ENCODE results near the gene SLC35G4.
"Not testable (repeated sequence)": the region's sequence is repeated elsewhere in the genome, so short reads cannot be mapped to it uniquely, and the experiment has no call there.

The SLC35G4 gene

DNA sequence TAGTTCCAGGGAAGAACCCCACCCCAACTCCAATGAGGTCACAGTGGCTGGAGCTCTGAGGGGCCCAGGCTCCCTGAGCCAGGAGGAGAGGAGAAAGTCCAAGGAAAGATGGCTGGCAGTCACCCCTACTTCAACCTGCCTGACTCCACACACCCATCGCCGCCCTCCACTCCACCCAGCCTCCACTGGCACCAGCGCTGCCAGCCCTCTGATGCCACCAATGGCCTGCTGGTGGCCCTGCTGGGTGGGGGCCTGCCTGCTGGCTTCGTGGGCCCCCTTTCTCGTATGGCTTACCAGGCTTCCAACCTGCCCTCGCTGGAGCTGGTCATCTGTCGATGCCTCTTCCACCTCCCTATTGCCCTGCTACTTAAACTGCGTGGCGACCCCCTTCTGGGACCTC is at the start of gene SLC35G4:
Gene SLC35G4 (plus strand): TSS at position 109 of the 400 bp plus-strand sequence. CDS start 0 bp downstream, at position 109.
- not testable (repeated sequence) for DNase-seq

DNA sequence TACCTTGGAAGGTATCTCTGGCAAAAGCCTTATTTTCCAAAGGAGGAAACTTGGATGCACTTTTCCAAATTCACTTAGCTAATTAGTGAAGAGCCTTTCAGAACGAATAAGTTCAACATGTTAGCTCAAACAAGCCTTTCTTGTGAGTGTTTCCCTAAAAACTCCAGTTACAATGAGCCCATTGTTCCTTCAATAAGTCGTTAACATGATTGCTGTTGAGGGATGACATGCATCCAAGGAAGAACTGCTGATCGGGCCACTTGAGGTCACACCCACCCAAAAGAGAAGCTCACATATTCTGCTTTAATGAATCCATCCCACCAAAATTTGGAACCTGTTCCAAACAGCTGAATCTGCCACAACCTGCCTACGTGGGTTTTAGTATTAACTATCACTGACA is 48.1 kb upstream of the SLC35G4 start:
- DNase-seq, result no peak

DNA sequence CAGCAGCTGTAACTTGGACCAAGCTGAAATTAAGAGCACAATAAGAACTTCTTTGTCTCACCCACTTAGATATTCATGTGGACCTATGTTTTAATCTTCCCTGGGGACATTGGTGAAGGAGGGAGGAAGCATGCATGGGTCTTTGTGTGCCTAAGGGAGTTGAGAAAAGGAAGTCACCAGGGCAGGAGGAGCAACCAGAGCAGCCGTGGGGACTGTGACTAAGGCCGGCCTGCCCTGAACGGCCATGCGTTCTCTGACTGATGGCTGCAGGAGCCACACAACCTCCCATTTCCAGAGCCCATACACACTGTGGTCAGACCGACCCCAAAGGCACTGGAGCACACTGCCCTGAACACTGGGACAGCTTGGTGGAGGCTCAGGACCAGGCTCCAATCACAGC is 43.7 kb upstream of the SLC35G4 start:
- no peak for DNase-seq

DNA sequence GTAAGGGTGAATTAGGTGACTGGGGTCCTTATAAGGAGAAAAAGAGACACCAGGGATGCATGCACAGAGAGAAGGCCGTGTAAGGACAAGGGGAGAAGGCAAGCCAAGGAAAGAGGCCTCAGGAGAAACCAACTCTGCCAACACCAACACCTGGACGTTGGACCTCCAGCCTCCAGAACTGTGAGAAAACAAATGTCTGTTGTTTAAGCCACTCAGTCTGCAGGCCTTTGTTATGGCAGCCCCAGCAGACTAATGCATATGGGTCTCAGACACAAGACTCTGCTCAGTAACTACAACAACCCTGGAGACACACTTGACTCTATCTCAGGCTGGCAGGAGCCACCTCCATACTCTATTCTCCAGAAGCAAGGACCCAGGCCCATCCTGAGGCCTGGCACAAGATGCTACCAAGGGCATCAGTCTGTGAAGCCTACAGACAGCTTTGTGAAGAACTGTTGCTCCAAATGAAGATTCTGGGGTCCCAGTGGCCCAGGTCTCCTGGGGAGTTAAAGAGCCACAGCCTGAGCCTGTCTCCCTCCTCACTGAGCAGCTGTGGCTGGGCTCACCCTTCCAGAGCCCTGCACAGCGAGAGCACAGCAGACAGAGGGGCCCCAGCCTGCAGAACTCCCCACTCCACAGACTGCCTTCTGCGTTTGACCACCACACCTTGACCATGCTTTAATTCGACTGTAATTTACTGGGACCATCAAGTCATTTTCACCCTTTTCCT is 43.0 kb upstream of the SLC35G4 start:
- DNase-seq, result no peak

DNA sequence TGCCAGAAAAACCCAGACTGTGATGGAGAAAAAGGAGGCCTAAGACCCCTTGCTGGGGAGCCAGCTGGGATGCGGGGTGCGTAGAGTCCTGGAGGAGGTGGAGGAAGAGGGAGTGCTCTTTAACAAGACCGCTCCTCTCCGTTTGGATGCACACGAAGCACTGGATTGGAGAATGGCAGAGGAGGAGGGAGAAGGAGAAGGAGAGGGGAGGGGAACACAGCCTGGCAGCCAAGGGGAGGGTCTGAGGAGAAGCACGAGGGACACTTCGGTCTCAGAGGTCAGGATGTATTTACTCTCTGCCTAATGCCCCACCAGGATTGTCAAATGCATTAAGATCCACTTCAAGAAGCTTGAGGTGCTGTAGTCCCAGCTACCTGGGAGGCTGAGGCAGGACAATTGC is 42.0 kb upstream of the SLC35G4 start:
- DNase-seq, result no peak

DNA sequence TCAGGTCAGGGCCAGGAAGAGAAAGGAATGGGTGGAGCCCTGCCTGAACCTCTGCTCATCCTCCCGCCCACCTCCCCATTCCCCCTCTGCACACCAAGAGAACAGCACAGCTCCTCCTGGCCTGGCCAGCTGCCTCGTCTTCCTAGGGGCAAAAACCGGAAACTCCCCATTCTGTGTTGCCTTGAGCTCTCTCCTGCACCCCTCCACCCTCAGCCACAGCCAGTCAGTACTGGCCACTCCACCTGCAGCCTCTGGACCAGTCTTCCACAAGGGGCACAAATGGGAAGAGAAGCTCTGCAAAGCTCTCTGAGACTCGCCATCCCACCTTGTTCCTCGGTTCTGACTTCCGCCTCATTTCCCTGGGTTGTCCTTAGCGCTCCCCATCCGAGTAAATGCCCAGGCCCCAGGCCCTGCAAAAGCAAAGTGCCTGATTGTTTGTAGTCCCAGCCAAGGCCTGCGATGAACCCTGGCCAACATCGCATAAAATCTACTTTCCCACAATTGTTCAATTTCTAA is 39.3 kb upstream of the SLC35G4 start:
- DNase-seq, result no peak

DNA sequence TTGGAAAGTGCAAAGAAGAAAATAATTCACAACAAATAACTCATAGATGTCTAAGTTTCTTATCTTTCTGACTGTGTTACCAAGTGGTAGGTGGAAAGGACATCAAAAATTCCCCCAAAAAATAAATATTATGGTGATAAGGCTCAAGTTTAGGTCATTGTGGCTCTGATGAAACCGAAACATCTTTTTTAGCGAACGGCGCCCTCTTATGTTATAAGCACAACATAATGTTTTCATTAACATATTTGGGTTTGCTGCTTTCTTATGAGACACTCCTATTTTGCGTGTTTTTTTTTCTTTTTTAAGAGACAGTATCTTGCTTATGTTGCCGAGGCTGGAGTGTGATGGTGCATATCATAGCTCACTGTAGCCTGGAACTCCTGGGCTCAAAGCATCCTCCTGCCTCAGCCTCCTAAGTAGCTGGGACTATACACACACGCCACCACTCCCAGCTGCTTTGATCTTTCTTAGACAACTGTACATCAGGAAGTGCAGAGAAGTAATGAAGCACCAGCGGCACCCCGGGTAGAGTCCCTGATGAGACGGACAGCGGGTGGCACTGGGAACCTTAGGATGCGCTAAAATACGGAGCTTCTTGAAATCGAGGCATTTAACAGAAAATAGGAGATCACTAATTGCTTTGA is 38.5 kb upstream of the SLC35G4 start:
- no peak for DNase-seq

DNA sequence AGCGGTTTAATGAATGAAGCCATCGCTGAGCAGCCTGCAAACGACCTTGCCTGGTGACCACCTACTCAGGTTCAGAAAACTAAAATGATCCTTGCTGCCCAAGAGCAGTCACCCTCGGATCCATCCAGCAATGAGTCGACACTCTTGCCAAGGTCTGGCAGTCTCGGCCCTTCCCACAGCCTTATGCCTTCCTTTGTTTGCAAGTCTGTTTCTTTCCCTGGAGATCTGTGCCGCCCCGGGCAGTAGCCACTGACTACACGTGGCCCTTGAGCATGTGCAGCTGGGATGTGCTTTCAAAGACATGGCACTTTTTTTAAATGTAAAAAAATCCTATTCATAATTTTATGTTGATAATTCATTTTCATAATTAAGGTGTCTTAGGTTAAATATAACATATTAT is 37.2 kb upstream of the SLC35G4 start:
- DNase-seq, result no peak

DNA sequence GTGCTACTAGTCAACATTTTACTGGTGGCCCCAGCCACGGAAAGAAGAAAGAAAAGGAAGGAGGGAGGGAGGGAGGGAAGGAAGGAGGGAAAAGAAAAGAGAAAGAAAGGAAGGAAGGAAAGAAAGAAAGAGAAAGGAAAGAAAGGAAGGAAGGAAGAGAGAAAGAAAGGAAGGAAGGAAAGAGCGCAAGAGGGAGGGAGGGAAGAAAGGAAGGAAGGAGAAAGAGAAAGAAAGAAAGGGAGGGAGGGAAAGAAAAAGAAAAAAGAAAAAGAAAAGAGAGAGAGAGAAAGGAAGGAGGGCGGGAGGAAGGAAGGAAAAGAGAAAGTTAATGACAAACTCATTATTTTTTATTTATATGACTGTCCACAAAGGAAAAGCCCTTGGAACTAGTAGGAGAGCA is 34.9 kb upstream of the SLC35G4 start:
- DNase-seq, result no peak

DNA sequence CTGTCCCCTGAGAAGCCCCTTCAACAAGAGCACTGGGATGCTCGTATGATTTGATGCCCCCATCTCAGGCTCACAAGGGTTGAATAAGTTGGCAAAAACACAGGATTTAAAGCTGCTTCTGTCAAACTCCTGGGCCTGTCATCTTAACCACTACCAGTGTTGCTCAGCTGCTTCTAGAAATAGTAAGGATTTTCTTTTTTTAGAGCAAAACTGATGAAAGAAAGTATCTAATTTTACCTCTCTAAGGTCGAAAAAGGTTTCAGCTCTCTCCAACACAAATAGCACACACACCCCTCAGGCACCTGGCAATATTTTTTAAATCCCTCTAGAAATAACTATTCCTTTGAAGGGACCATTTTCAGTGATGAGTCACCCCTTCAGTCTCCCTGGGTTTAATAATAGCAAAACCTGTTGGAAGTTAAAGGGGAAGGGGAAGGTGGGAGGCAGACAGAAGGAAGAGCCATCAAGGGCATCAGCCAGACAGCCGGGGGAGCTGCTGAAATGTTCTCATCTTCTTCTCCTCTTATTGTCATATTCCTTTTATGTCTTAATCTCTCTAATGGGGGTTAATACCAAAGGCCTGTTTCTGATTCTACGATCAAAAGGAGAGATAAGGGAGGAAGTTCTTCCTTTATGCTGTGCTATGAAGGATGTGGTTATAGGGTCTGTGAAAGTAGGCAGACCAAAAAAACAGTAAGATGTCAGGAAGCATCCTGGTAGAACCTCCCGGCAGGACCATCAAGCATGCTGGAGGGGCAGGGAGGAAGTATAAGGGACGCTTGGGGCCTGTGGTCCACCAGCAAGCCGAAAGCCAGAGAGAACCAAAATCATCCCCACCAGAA is 31.9 kb upstream of the SLC35G4 start:
- DNase-seq, result no peak

DNA sequence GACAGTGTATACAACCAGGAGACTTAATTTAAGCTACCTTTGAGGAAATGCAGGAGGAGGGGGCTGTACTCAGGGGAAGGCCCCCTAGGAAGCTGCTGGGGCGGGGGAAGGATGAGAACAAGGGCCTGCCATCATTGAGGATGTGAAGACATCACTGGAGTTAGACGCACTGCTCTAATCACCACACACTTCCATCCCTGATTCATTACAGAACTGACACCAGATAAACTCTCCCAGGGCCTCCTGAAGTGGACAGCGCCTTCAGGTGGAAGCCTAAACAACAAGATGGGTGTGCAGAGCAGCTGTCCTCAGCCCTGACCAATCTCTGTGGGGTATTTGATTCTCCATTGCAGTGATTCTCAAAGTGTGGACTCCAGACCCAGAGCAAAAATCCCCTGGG is 30.6 kb upstream of the SLC35G4 start:
- DNase-seq, result no peak

DNA sequence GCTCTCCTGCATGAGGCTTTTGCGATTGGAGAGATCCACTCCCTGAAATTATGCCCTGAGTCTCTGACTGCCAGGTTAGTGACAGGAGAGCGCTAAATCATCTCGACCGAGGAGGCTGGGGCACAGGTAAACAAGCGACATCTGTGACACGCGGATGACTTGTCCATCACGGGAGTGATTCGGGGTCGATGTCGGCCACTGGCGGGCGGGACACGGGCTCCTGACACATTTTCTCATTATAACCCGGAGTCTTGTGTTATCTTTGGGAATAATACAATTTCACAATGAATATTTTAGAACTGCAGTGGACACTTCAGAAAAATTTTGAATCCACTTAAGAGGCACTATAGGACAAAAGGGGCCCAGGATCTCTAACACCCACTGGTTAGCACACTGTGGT is 29.5 kb upstream of the SLC35G4 start:
- DNase-seq, result no peak

DNA sequence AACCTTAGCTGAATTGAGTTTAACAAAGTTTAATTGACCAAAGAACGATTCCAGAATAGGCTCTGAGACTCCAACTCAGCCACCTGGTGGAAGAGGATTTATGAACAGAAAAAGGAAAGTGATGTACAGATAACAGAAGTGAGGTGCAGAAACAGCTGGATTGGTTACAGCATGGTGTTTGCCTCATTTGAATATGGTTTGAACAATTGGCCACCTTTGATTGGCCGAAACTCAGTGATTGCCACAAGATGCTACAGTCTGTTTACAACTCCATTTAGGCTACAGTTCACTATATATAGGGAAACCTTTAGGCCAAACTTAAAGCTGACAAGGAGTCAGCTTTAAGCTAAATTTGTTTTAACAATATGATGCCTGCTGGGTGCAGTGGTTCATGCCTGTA is 28.1 kb upstream of the SLC35G4 start:
- no peak for DNase-seq

DNA sequence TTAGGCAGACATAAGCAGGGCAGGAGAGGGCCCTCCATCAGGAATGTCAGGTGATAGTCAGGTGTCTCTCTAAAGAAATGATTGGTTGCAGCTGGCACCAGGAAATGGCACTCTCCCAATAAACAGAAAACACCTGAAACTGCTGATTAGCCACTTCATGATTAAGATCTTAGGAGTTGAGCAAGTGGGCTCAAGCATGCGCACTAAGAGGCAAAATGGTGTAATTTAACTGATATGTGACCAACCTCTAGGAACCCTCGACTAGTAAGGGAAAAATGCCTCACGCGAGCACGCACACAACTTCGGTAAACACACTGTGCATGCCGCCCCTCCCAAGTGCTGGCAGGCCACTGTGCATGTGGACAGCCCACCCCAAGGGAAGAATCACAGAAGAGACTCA is 23.8 kb upstream of the SLC35G4 start:
- no peak for DNase-seq

DNA sequence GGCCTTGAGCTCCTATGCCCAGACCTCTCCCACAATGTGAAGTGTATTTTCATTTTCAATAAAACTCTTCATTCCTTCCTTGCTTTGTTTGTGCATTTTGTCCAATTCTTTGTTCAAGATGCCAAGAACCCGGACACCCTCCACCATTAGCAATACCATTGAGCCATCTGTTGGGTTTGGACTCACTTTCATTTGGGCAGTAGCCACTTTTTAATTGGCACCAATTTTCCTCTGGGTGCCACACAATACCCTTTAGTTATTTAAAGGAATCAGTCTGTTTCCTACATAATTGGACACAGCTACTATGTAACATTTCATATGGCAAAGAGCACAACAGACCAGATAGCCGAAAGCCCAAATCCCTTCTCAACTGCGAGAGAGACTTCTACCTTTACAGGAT is 22.5 kb upstream of the SLC35G4 start:
- DNase-seq, result no peak

DNA sequence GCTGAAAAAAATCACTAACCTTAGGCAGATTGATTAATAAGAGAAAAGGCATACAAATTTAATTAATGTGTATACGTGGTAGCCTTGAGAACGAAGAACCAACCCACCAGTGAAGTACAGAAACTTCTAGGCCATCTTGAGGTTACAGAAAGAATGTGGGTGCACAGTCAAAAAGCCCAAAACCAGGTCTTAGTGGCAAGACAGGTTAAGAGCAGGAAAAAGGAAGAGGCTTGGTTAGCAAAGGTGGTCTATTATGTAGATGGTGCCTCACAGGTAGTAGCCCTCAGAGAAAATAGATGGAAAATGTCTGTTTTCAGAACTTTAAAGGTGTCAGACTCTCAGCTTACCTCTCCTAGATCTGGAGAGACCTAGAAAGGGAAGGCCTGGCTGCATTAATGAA is 22.0 kb upstream of the SLC35G4 start:
- no peak for DNase-seq

DNA sequence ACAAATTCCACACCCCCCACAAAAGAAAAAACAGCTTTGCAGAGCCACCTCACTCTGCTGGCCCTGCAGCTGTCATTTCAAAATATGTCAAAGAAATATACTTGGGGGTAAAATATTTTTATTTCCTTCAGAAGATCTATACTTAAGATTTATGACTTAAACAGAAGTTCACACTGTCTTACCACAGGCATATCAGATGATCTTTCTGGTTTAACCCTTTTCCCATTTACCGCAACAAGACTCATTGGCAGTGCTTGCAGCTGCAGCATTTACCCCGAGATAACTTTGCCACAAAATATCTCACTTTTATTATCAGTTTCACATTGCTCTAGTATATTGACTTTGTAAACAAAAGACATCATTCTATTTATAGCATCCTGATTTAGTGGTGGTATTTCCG is 21.6 kb upstream of the SLC35G4 start:
- DNase-seq, result peak; percentile 36

DNA sequence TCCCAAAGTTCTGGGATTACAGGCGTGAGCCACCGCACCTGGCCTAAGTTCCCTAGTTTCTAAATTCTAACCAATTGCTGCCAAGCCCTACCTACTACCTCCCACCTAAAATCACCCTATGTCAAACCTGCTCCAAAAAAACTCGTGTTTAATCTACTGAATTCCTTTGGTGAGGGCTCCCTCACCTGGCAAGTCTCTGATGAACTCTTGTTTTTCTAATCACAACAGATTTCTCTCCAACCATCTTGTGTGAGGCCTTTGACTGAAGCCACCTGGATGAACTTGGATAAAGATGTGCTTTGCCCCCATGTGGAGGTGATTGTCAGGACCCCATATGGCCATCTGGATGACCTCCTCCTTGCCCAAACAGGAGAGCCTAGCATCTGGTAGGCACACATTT is 17.4 kb upstream of the SLC35G4 start:
- DNase-seq, result no peak

DNA sequence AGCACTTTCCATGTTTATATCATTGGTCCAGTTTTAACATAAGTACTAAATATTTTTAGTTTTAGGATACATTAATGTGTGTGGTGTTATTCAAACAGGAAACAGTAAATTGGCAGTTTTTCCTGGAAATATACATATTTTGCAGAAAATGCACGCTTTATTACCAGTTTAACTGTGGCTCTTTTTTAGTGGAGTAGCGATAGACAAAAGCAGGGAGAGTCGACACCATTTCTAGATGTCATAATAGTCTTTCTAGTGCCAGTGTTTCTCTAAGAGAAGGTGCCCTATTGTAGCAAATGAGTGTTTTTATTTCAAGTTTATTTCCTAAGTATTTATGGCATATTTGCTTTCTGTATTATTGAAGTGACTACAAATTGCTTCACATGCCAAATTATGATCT is 9.1 kb upstream of the SLC35G4 start:
- DNase-seq, result no peak

DNA sequence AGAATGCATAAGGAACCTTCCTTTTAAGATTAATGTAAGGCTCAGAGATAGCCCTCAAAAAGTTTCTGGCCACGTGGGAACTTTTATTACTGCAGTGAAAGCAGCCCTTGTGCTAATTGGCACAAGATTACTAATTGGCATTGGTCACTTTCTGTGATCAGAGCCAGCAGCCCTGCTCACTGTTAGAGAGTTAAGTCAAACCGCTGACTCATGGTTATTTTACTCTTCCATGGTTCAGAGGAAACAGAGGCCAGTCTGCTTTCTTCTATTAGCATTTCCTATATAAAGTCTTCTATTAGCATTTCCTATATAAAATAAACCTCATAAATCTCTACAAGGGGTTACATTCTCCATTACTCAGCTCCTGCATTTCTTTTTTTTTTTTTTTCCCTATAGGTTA is 1.5 kb upstream of the SLC35G4 start:
- DNase-seq, result no peak

DNA sequence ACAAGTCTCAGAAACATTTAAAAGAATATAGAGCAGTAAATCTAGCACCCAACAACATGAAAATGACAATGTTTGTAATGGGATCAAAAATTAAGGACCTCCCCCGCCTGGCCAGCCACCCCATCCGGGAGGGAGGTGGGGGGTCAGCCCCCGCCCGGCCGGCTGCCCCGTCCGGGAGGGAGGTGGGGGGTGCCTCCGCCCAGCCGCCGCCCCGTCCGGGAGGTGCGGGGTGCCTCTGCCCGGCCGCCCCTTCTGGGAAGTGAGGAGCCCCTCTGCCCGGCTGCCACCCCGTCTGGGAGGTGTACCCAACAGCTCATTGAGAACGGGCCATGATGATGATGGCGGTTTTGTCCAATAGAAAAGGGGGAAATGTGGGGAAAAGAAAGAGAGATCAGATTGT is 778 bp upstream of the SLC35G4 start:
- DNase-seq, result not testable (repeated sequence)

DNA sequence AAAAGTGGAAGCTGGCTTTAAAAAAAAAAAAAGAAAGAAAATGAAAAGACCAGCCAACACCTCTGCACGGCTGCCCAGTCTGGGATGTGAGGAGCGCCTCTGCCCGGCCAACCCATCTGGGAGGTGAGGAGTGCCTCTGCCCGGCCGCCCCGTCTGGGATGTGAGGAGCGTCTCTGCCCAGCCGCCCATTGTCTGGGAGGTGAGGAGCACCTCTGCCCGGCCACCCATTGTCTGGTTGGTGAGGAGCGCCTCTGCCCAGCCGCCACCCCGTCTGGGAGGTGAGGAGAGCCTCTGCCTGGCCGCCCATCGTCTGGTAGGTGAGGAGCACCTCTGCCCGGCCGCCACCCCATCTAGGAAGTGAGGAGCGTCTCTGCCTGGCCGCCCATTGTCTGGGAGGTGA is 3.7 kb downstream of the SLC35G4 start:
- not testable (repeated sequence) for DNase-seq

DNA sequence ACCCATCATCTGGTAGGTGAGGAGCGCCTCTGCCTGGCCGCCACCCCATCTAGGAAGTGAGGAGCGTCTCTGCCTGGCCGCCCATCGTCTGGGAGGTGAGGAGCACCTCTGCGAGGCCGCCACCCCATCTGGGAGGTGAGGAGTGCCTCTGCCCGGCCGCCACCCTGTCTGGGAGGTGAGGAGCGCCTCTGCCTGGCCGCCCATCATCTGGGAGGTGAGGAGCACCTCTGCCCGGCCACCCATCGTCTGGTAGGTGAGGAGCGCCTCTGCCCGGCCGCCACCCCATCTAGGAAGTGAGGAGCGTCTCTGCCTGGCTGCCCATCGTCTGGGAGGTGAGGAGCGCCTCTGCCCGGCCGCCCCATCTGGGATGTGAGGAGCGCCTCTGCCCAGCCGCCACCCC is 4.2 kb downstream of the SLC35G4 start:
- not testable (repeated sequence) for DNase-seq

DNA sequence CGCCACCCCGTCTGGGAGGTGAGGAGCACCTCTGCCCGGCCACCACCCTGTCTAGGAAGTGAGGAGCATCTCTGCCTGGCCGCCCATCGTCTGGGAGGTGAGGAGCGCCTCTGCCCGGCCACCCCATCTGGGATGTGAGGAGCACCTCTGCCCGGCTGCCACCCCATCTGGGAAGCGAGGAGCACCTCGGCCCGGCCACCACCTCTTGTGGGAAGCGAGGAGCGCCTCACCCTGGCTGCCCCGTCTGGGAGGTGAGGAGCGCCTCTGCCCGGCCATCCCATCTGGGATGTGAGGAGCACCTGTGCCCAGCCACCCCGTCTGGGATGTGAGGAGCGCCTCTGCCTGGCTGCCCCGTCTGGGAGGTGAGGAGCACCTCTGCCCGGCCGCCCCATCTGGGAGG is 4.6 kb downstream of the SLC35G4 start:
- not testable (repeated sequence) for DNase-seq
